ENCODE results near the gene APOH. TPM values are rescaled to one million over a fixed set of nuclear protein-coding genes. Genes with fewer than 3 reads are reported as not detected.

The APOH gene
- total and polyA plus RNA-seq, 2 of the 8 experiments (the other 6 are each of a cell fraction or from before 2014, with no cell fraction given) = not detected

GRCh38 chr17:66172691-66173223 lies 56.5 kb downstream of the APOH start:
- CTCF ChIA-PET (ENCODE audit: partially characterized antibody) = interaction anchor here (0.7 kb wide), 2 partner anchors 380 to 442 kb away, joined by 3 to 4 read pairs; no protein-coding TSS in a partner anchor
- no peak overlapping the region for H2AK5ac ChIP-seq (ENCODE audit: low read depth, low read length)
- H3K56ac ChIP-seq (replicated peaks; ENCODE audit: insufficient read length, low read depth, low read length) = no peak overlapping the region
- H3K27ac ChIP-seq (ENCODE audit: low read depth, low read length) = no peak overlapping the region
- no peak overlapping the region for H2BK5ac ChIP-seq (ENCODE audit: low read depth, low read length)
- no peak overlapping the region for H3K4me3 ChIP-seq (ENCODE audit: extremely low read depth in 1 of 4, insufficient read depth in 2 of 4, low read depth in 3 of 4, low read length in 4 of 4)
- no peaks in the 10 kb centered on the region for H3K79me2 ChIP-seq (ENCODE audit: control insufficient read depth in 1 of 2, insufficient read depth in 2 of 2, low read length in 2 of 2)
- TF ChIP-seq HDAC6 (IDR thresholded peaks at IDR 0.05; ENCODE audit: low read depth, low read length) = no peak
- no peak for TF ChIP-seq RXRA (IDR thresholded peaks at IDR 0.05; ENCODE audit: insufficient read depth, low read depth, low read length)
- TF ChIP-seq TBP (IDR thresholded peaks at IDR 0.05; ENCODE audit: low read depth, low read length) = no peak
- no peak for TF ChIP-seq CHD2 (IDR thresholded peaks at IDR 0.05; ENCODE audit: low read length)
- no peak overlapping the region for H4K91ac ChIP-seq (replicated peaks; ENCODE audit: insufficient read length, low read length)
- no peak overlapping the region for H2BK20ac ChIP-seq (ENCODE audit: low read length)
- H3K23ac ChIP-seq (ENCODE audit: insufficient read length) = no peak overlapping the region
- DNase-seq (ENCODE audit: low read depth in 1 of 2, low spot score in 2 of 2) (no peak), FAIRE-seq (no peak)
- no peaks in the 10 kb centered on the region for H3K36me3 ChIP-seq (ENCODE audit: control insufficient read depth in 2 of 4, insufficient read depth in 4 of 4, low read length in 3 of 4)
- H3K23me2 ChIP-seq (ENCODE audit: low read depth, low read length) = no peaks in the 10 kb centered on the region
- H3K9ac ChIP-seq (replicated peaks in 1 of 4; ENCODE audit: extremely low read depth in 1 of 4, low read depth in 3 of 4, low read length in 3 of 4) = no peak overlapping the region
- H3K4ac ChIP-seq (replicated peaks; ENCODE audit: insufficient read length, low read depth, low read length) = no peak overlapping the region
- H4K20me1 ChIP-seq (replicated peaks in 1 of 2; ENCODE audit: control insufficient read depth in 1 of 2, insufficient read depth in 2 of 2, low read length in 2 of 2) = no peaks in the 10 kb centered on the region
- no peaks in the 10 kb centered on the region for H3K27me3 ChIP-seq (replicated peaks in 1 of 4; ENCODE audit: control insufficient read depth in 3 of 4, extremely low read depth in 1 of 4, insufficient read depth in 3 of 4, low read length in 3 of 4)
- no peaks in the 10 kb centered on the region for H3K4me1 ChIP-seq (replicated peaks in 1 of 4; ENCODE audit: control insufficient read depth in 3 of 4, insufficient read depth in 4 of 4, low read length in 3 of 4)
- H3K18ac ChIP-seq (ENCODE audit: extremely low read depth, low read length) = no peak overlapping the region
- H3K4me2 ChIP-seq (ENCODE audit: insufficient read depth in 1 of 2, low read depth in 2 of 2, low read length in 2 of 2) = no peak overlapping the region
- H2AFZ ChIP-seq (ENCODE audit: low read length) = no peak overlapping the region
- no peaks in the 10 kb centered on the region for H3K9me3 ChIP-seq (ENCODE audit: insufficient read depth in 2 of 2, low read depth in 1 of 2, low read length in 1 of 2)
- H2BK15ac ChIP-seq (ENCODE audit: low read length) = no peak overlapping the region
- H3K14ac ChIP-seq (ENCODE audit: insufficient read length) = no peak overlapping the region
- H4K8ac ChIP-seq (ENCODE audit: extremely low read depth, insufficient read depth, low read length) = no peak overlapping the region
- H2BK120ac ChIP-seq (replicated peaks; ENCODE audit: low read depth, low read length) = no peak overlapping the region
- no peaks in the 10 kb centered on the region for H3K79me1 ChIP-seq (ENCODE audit: low read depth, low read length)
- H4K5ac ChIP-seq (ENCODE audit: insufficient read length, low read depth, low read length) = no peak overlapping the region
- H2BK12ac ChIP-seq (ENCODE audit: low read depth, low read length) = no peak overlapping the region
- POLR2A ChIA-PET (ENCODE audit: partially characterized antibody) = no interaction called here
- WGBS, 2 experiments (ENCODE audit: extremely low coverage in 1 of 2, insufficient coverage in 1 of 2, insufficient read length in 1 of 2, insufficient replicate concordance in 2 of 2, low coverage in 1 of 2, low lambda C conversion rate in 2 of 2, missing lambda C conversion rate in 1 of 2) = 48% methylated on average over 2 of the region's 2 CpGs; no CpG with 5 or more reads in 1 of the 2 experiments

Data from H1 (cell line).